ENCODE measurements around the gene SIK1.
"Not testable (repeated sequence)": the region's sequence is repeated elsewhere in the genome, so short reads cannot be mapped to it uniquely, and the experiment has no call there.

The SIK1 gene

GRCh38 chr21:43383351-43383750, 43.6 kb downstream of the SIK1 start:
- not testable (repeated sequence) for DNase-seq

GRCh38 chr21:43382902-43383301, 44.0 kb downstream of the SIK1 start:
- not testable (repeated sequence) for DNase-seq

- DNase-seq, result not testable (repeated sequence)
These were observed 45.9 kb downstream of the SIK1 start for GRCh38 chr21:43380852-43381533.

- DNase-seq, result not testable (repeated sequence)
These were observed 46.6 kb downstream of the SIK1 start for GRCh38 chr21:43380337-43380736.

- DNase-seq, result not testable (repeated sequence)
These were observed 47.3 kb downstream of the SIK1 start for GRCh38 chr21:43379626-43380122.

GRCh38 chr21:43376478-43376882, 50.5 kb downstream of the SIK1 start:
- TF ChIP-seq GATA1 (IDR thresholded peaks at IDR 0.05; ENCODE audit: low read depth, low read length), result no peak
- no peak for TF ChIP-seq POLR2A (IDR thresholded peaks at IDR 0.05; ENCODE audit: low read length)
- no peak for DNase-seq

- DNase-seq, result no peak
- TF ChIP-seq GATA1 (IDR thresholded peaks at IDR 0.05; ENCODE audit: low read depth, low read length) (no peak), POLR2A (IDR thresholded peaks at IDR 0.05; ENCODE audit: low read length) (no peak)
These were observed 51.0 kb downstream of the SIK1 start for GRCh38 chr21:43375837-43376477.

GRCh38 chr21:43375006-43375836, 51.7 kb downstream of the SIK1 start:
- TF ChIP-seq POLR2A (IDR thresholded peaks at IDR 0.05; ENCODE audit: low read length), result no peak
- TF ChIP-seq GATA1 (IDR thresholded peaks at IDR 0.05; ENCODE audit: low read depth, low read length), result no peak
- DNase-seq, result no peak

GRCh38 chr21:43374228-43374885, 52.6 kb downstream of the SIK1 start:
- no peak for TF ChIP-seq POLR2A (IDR thresholded peaks at IDR 0.05; ENCODE audit: low read length)
- TF ChIP-seq GATA1 (IDR thresholded peaks at IDR 0.05; ENCODE audit: low read depth, low read length), result no peak
- no peak for DNase-seq

- DNase-seq, result no peak
- TF ChIP-seq POLR2A (IDR thresholded peaks at IDR 0.05; ENCODE audit: low read length) (no peak), GATA1 (IDR thresholded peaks at IDR 0.05; ENCODE audit: low read depth, low read length) (no peak)
These were observed 53.3 kb downstream of the SIK1 start for GRCh38 chr21:43373362-43374227.

GRCh38 chr21:43372663-43373361, 54.1 kb downstream of the SIK1 start:
- no peak for TF ChIP-seq GATA1 (IDR thresholded peaks at IDR 0.05; ENCODE audit: low read depth, low read length)
- no peak for TF ChIP-seq POLR2A (IDR thresholded peaks at IDR 0.05; ENCODE audit: low read length)
- no peak for DNase-seq

GRCh38 chr21:43371786-43372185, 55.1 kb downstream of the SIK1 start:
- DNase-seq, result no peak
- TF ChIP-seq POLR2A (IDR thresholded peaks at IDR 0.05; ENCODE audit: low read length) (no peak), GATA1 (IDR thresholded peaks at IDR 0.05; ENCODE audit: low read depth, low read length) (no peak)

- TF ChIP-seq GATA1 (IDR thresholded peaks at IDR 0.05; ENCODE audit: low read depth, low read length), result no peak
- TF ChIP-seq POLR2A (IDR thresholded peaks at IDR 0.05; ENCODE audit: low read length), result no peak
These were observed 55.9 kb downstream of the SIK1 start for GRCh38 chr21:43370888-43371570.

More at GRCh38 chr21:43370888-43371570, 55.9 kb downstream of the SIK1 start:
- no peak for DNase-seq

Data from erythroblast (primary cell).